Activated CD4-positive, CD25-positive, alpha-beta regulatory T cell treated with anti-CD3 and anti-CD28 coated beads, Interleukin-2, amount 50 U/mL, for 16 hours (primary cell): Measurements from ENCODE around the gene FMO5.

ENCODE experiments used
- DNase-seq: peaks from one replicate; pipeline ENCODE4 v3.0.0-alpha.2; 2020; ENCODE audit warnings: low read depth, low spot score

FMO5 gene

GRCh38 chr1:147156642-147157041, 68.5 kb downstream of the FMO5 start:
- DNase-seq, result no peak

- no peak for DNase-seq
Measured at GRCh38 chr1:147152772-147153171, 72.4 kb downstream of the FMO5 start.

- no peak for DNase-seq
Measured at GRCh38 chr1:147151244-147151643, 73.9 kb downstream of the FMO5 start.

GRCh38 chr1:147142886-147143285, 82.3 kb downstream of the FMO5 start:
- DNase-seq, result no peak
